Aorta (tissue), 5 donors: ENCODE data around the gene NFS1. TPM values are rescaled to one million over a fixed set of nuclear protein-coding genes. Genes with fewer than 3 reads are reported as not detected.
A peak's percentile ranks its signal among the peaks of the same experiment; 100 is the strongest.

ENCODE experiments used
- ATAC-seq: fragments of 200-7000 bp; cut with Tn5 transposase; one replicate; pipeline ENCODE4 v1.9.1; 2022; ENCODE audit warnings: moderate library complexity; ENCODE audit not compliant: low FRiP score
- DNase-seq, 2 donors: peaks; one replicate each; pipeline ENCODE4 v3.0.0-alpha.2; 2020
- H3K27ac ChIP-seq, 2 donors: one replicate each; pipeline ENCODE4 v1.5.1; 2013; ENCODE audit warnings: low read length in 2 of 2, mild to moderate bottlenecking in 2 of 2, moderate library complexity in 2 of 2, control low read depth in 1 of 2, inconsistent platforms in 1 of 2, low read depth in 1 of 2
- H3K27me3 ChIP-seq, 2 donors: one replicate each; pipeline ENCODE4 v1.6.1; 2013; ENCODE audit warnings: control low read depth in 1 of 2, low read length in 1 of 2, mild to moderate bottlenecking in 1 of 2, moderate library complexity in 1 of 2; ENCODE audit not compliant: insufficient read depth in 2 of 2, control insufficient read depth in 1 of 2
- H3K36me3 ChIP-seq, 2 donors: one replicate each; pipeline ENCODE4 v1.6.1; 2013; ENCODE audit warnings: control low read depth in 1 of 2, low read length in 1 of 2, mild to moderate bottlenecking in 1 of 2; ENCODE audit not compliant: insufficient read depth in 2 of 2, control insufficient read depth in 1 of 2
- H3K4me1 ChIP-seq, 2 donors: one replicate each; pipeline ENCODE4 v1.6.1; 2013; ENCODE audit warnings: low read length in 2 of 2, control low read depth in 1 of 2, mild to moderate bottlenecking in 1 of 2, moderate library complexity in 1 of 2; ENCODE audit not compliant: insufficient read depth in 2 of 2, control insufficient read depth in 1 of 2
- H3K4me3 ChIP-seq, 2 donors: one replicate each; pipeline ENCODE4 v1.5.1; 2013; ENCODE audit warnings: low read length in 2 of 2, control low read depth in 1 of 2, mild to moderate bottlenecking in 1 of 2
- H3K9me3 ChIP-seq: one replicate; pipeline ENCODE4 v1.6.1; 2013; ENCODE audit warnings: mild to moderate bottlenecking, low read length; ENCODE audit not compliant: control insufficient read depth
- WGBS, 2 donors: extraction: QIAGEN DNeasy Blood & Tissue Kit; methylation state at CpG; one replicate each; pipeline ENCODE4 v1.1.7; 2013; 5-methylcytosine and 5-hydroxymethylcytosine counted together
- intact Hi-C, 2 donors: fragments of 100-400 bp; cut with DNase I; formaldehyde crosslinking; loops; one replicate each; pipeline versions ENCODE4 v1.14.2 to v1.15.0; 2022
- polyA plus RNA-seq, 2 donors: library from polyadenylated mRNA; stranded (reverse); fragments of 200-250 nt; gene quantifications; one replicate each; pipeline ENCODE4 v1.2.3, GENCODE V29; 2013
- total RNA-seq, 2 donors: library from RNA; stranded (reverse); fragmentation: NEBNext Ultra II Directional; extraction: Animal tissue kit (Norgen Biotek cat#: 25700); gene quantifications; one replicate each; pipeline ENCODE4 v1.2.1, GENCODE V29; 2021
- donor health status: healthy with polysubstance abuse.
- donor health status: Bipolar disorder and iron deficiency.
- donor health status: DM: no; HTN: no; CAD: no.
- donor health status: DM: no; HTN: no; CAD: no.
- donor health status: DM: yes; HTN: yes; CAD: no.

The NFS1 gene
- total and polyA plus RNA-seq, 4 donors: 10.3 to 28.0 (median 17.3) TPM

DNA sequence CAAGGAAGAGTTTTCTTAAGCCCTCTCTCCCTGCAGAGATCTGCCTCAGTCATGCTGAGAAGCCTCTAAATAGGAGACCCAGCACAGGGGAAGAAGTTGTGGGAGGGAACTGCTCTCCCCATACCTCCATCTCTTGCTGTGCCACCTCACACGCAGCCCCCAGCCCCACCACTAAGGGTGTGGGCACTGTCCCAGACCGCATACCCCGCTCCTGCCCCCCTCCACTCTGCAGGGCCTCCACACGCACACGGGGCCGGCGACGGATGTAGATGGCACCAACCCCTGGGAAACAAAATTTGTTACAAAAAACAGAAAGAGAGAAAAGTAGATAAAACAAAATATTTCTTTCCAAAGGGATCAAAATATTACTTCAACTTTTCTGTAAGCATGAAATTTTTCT is 24.2 kb downstream of the NFS1 start:
- intact Hi-C loops: no loop called here
- Histone ChIP-seq H3K4me3 (no peak overlapping the region), H3K27me3 (no peaks in the 10 kb centered on the region), H3K27ac (no peak overlapping the region), H3K9me3 (no peaks in the 10 kb centered on the region), H3K4me1 (no peaks in the 10 kb centered on the region), H3K36me3 (peaks cover 2 to 7% of the 10 kb centered on the region in 2 donors)
- WGBS, 2 donors: 91 to 93% methylated on average over 8 of the region's 8 CpGs
- no peak for ATAC-seq
- no peak for DNase-seq

DNA sequence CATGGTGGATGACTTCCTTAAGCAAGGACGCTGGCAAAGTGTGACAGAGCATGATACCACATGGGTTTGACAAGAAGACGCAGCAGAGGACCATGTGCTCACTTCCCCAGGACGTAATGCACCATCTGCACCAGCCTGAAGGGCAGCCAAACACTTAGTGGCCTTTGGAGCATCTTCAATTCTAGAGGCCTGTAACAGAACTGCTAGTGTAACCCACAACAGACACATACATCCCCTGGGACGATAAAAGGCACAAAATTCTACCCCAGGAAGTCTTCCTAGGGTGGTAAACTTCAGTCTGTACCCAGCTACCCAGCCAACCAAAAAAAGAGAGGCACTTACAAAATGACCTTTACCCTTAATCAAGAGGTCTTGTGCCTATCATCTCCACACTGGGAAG is 25.3 kb downstream of the NFS1 start:
- no peak for ATAC-seq
- no peak for DNase-seq

DNA sequence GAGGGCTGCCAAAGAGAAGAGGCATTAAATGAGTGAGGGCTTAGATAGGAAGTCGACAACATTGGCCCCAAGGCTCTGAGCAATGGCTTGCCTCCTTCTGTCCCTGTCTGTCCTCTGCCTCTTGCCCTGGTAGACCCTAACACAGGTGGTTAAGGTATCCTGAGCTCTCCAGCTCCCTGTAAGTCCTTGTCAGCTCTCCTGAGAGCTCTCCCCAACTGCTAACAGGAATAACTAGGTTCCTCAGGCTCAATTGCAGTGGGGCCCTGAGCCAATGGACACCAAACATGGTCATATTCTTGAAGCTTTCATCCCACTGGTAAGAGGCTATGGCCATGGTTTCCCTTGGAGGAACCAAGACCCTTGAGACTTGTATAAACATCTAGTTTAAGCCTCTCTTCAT is 29.5 kb downstream of the NFS1 start:
- Histone ChIP-seq H3K9me3 (no peaks in the 10 kb centered on the region), H3K27ac (no peak overlapping the region), H3K27me3 (no peaks in the 10 kb centered on the region), H3K36me3 (peaks cover 5 to 9% of the 10 kb centered on the region in 2 donors), H3K4me3 (no peak overlapping the region), H3K4me1 (no peaks in the 10 kb centered on the region)
- no peak for DNase-seq
- intact Hi-C loops: no loop called here
- ATAC-seq: no peak
- WGBS, 2 donors: 79 to 81% methylated on average over 1 of the region's 1 CpG

More for the DNA sequence above, 25.3 kb downstream of the NFS1 start:
- Histone ChIP-seq H3K27me3 (no peaks in the 10 kb centered on the region), H3K9me3 (no peaks in the 10 kb centered on the region), H3K36me3 (peaks cover 5 to 9% of the 10 kb centered on the region in 2 donors), H3K27ac (no peak overlapping the region), H3K4me1 (no peaks in the 10 kb centered on the region), H3K4me3 (no peak overlapping the region)
- intact Hi-C loops: no loop called here
- 89 to 93% methylated on average over 4 of the region's 4 CpGs for WGBS, 2 donors

- Histone ChIP-seq H3K9me3 (no peaks in the 10 kb centered on the region), H3K27me3 (no peaks in the 10 kb centered on the region), H3K36me3 (peaks cover 5 to 6% of the 10 kb centered on the region in 2 donors), H3K4me3 (no peak overlapping the region), H3K27ac (no peak overlapping the region), H3K4me1 (no peaks in the 10 kb centered on the region)
- intact Hi-C loops: no loop called here
- ATAC-seq: no peak
- 91 to 93% methylated on average over 5 of the region's 5 CpGs for WGBS, 2 donors
- no peak for DNase-seq
These were observed 29.9 kb downstream of the NFS1 start for GRCh38 chr20:35669221-35669620.

DNA sequence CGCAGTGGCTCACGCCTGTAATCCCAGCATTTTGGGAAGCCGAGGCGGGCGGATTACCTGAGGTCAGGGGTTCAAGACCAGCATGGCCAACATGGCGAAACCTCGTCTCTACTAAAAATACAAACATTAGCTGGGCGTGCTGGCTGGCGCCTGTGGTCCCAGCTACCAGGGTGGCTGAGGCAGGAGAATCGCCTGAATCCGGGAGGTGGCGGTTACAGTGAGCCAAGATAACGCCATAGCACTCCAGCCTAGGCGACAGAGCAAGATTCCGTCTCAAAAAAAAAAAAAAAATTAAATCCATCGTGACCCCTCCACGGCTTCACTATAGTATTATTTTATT is 33.2 kb downstream of the NFS1 start:
- Histone ChIP-seq H3K27me3 (no peaks in the 10 kb centered on the region), H3K36me3 (peaks cover 3 to 4% of the 10 kb centered on the region in 2 donors), H3K27ac (no peak overlapping the region), H3K4me1 (peaks cover 0 to under 1% of the 10 kb centered on the region in 2 donors), H3K9me3 (no peaks in the 10 kb centered on the region), H3K4me3 (no peak overlapping the region)
- intact Hi-C loops: no loop called here
- 96 to 98% methylated on average over 17 of the region's 17 CpGs for WGBS, 2 donors
- DNase-seq (no peak), ATAC-seq (no peak)

- peak within 1 kb of the TSS; percentile 77 to 84 for H3K4me3 ChIP-seq
- ATAC-seq (peak; percentile 97), DNase-seq (peak; percentile 96 to 97)
- no peaks in the 10 kb centered on the region for H3K27me3 ChIP-seq
- no peaks in the 10 kb centered on the region for H3K9me3 ChIP-seq
- H3K4me1 ChIP-seq: peaks cover 0 to 6% of the 10 kb centered on the region in 2 donors
- H3K27ac ChIP-seq: peak within 1 kb of the TSS; percentile 63 to 93
- peaks cover 0 to 3% of the 10 kb centered on the region in 2 donors for H3K36me3 ChIP-seq
- 0 to 1% methylated on average over 58 to 61 of the region's 61 CpGs for WGBS, 2 donors
- intact Hi-C loops: loop anchor here in 1 of 2 donors (5.0 kb wide), 1 partner anchor 47 kb away; the partner anchor contains the start of gene SPAG4
These were observed 34.5 kb downstream of the NFS1 start, which contains the start of the genes CPNE1 and RBM12 for GRCh38 chr20:35664466-35665206. Gene CPNE1, minus strand, starts transcription at chr20:35664900. Its CDS starts 31,977 bp downstream, at chr20:35632923. Gene RBM12, minus strand, starts transcription at chr20:35664900. Its CDS starts 9,578 bp downstream, at chr20:35655322.

- peak; percentile 28 for ATAC-seq
- H3K27me3 ChIP-seq: no peaks in the 10 kb centered on the region
- no peaks in the 10 kb centered on the region for H3K9me3 ChIP-seq
- peaks cover 0 to 6% of the 10 kb centered on the region in 2 donors for H3K4me1 ChIP-seq
- 0% methylated on average over 28 of the region's 28 CpGs for WGBS, 2 donors
- intact Hi-C loops: loop anchor here in 1 of 2 donors (5.0 kb wide), 1 partner anchor 46 kb away; the partner anchor contains the start of gene SPAG4
- peak overlapping the region; percentile 63 to 93 for H3K27ac ChIP-seq
- DNase-seq: peak in 1 of 2 donors; percentile 55
- peak overlapping the region; percentile 77 to 84 for H3K4me3 ChIP-seq
- H3K36me3 ChIP-seq: no peaks in the 10 kb centered on the region
These were observed 35.4 kb downstream of the NFS1 start for GRCh38 chr20:35663516-35664465.

DNA sequence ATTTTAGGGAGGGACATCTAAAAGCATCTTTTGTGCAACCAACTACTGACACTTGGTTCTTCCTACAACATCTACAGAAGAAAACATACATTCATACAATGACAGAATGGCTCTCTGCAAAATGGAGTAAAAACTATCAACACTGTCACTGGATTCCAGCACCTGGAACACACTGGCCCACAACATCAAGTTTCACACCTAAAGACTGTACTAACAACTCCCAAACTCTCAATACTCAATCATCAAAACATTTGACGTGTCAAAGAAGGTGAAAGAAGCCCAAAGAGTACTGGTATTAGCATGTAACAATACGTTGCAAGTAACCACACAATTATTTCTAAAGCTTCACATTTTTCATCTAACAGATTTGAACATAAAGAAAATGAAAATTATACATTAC is 36.6 kb downstream of the NFS1 start:
- H3K27ac ChIP-seq: no peak overlapping the region
- H3K27me3 ChIP-seq: no peaks in the 10 kb centered on the region
- no peaks in the 10 kb centered on the region for H3K9me3 ChIP-seq
- ATAC-seq: no peak
- no peak for DNase-seq
- WGBS, 2 donors: 2 to 11% methylated on average over 2 of the region's 2 CpGs
- intact Hi-C loops: loop anchor here in 1 of 2 donors (5.0 kb wide), 1 partner anchor 45 kb away; the partner anchor contains the start of gene SPAG4
- H3K4me3 ChIP-seq: peak overlapping the region; percentile 19 to 46
- peaks cover 0 to 6% of the 10 kb centered on the region in 2 donors for H3K4me1 ChIP-seq
- H3K36me3 ChIP-seq: no peaks in the 10 kb centered on the region
